Measurements from ENCODE around the gene SOX9. TPM values are rescaled to one million over a fixed set of nuclear protein-coding genes. Genes with fewer than 3 reads are reported as not detected.

SOX9 gene
- total and polyA plus RNA-seq, 2 of the 8 experiments (the other 6 are each of a cell fraction or from before 2014, with no cell fraction given) = 1.9 to 4.9 TPM

DNA sequence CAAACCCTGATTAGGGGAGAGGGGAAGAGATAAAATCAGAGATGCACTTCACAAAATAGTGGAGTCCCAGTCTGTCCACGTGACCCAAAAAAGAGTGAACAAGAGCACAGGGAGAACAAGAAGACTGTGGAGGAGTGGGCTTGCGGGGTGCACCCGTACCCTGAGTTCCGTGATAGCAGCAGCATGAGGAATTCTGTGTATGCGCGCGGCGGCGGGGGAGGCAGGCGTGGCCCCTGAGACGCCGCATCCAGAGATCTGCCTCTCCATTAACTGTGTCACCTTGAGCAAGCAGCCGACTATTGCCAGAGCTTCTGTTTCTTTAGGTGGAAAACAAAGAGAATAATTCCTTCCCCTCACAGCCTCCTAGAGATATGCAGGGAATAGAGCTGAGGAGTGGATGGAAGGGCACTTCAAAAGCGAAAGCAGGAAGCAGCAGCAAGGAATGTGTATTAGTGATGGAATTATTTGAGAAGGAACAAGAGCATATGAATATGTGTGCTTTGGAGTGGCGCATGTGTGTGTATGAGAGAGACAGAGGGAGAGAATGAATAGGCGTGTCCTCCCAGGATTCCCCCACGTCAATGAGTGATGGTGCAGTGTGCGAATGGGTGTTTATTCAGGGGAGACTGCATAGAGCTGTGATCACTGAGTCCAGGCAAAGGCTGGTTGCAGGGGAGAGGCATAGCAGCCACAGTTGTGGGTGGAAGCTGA is 10.4 kb upstream of the SOX9 start (continued):
- no peak for TF ChIP-seq SUZ12 (IDR thresholded peaks at IDR 0.05; ENCODE audit: low read length)
- TF ChIP-seq, protein P1, sequence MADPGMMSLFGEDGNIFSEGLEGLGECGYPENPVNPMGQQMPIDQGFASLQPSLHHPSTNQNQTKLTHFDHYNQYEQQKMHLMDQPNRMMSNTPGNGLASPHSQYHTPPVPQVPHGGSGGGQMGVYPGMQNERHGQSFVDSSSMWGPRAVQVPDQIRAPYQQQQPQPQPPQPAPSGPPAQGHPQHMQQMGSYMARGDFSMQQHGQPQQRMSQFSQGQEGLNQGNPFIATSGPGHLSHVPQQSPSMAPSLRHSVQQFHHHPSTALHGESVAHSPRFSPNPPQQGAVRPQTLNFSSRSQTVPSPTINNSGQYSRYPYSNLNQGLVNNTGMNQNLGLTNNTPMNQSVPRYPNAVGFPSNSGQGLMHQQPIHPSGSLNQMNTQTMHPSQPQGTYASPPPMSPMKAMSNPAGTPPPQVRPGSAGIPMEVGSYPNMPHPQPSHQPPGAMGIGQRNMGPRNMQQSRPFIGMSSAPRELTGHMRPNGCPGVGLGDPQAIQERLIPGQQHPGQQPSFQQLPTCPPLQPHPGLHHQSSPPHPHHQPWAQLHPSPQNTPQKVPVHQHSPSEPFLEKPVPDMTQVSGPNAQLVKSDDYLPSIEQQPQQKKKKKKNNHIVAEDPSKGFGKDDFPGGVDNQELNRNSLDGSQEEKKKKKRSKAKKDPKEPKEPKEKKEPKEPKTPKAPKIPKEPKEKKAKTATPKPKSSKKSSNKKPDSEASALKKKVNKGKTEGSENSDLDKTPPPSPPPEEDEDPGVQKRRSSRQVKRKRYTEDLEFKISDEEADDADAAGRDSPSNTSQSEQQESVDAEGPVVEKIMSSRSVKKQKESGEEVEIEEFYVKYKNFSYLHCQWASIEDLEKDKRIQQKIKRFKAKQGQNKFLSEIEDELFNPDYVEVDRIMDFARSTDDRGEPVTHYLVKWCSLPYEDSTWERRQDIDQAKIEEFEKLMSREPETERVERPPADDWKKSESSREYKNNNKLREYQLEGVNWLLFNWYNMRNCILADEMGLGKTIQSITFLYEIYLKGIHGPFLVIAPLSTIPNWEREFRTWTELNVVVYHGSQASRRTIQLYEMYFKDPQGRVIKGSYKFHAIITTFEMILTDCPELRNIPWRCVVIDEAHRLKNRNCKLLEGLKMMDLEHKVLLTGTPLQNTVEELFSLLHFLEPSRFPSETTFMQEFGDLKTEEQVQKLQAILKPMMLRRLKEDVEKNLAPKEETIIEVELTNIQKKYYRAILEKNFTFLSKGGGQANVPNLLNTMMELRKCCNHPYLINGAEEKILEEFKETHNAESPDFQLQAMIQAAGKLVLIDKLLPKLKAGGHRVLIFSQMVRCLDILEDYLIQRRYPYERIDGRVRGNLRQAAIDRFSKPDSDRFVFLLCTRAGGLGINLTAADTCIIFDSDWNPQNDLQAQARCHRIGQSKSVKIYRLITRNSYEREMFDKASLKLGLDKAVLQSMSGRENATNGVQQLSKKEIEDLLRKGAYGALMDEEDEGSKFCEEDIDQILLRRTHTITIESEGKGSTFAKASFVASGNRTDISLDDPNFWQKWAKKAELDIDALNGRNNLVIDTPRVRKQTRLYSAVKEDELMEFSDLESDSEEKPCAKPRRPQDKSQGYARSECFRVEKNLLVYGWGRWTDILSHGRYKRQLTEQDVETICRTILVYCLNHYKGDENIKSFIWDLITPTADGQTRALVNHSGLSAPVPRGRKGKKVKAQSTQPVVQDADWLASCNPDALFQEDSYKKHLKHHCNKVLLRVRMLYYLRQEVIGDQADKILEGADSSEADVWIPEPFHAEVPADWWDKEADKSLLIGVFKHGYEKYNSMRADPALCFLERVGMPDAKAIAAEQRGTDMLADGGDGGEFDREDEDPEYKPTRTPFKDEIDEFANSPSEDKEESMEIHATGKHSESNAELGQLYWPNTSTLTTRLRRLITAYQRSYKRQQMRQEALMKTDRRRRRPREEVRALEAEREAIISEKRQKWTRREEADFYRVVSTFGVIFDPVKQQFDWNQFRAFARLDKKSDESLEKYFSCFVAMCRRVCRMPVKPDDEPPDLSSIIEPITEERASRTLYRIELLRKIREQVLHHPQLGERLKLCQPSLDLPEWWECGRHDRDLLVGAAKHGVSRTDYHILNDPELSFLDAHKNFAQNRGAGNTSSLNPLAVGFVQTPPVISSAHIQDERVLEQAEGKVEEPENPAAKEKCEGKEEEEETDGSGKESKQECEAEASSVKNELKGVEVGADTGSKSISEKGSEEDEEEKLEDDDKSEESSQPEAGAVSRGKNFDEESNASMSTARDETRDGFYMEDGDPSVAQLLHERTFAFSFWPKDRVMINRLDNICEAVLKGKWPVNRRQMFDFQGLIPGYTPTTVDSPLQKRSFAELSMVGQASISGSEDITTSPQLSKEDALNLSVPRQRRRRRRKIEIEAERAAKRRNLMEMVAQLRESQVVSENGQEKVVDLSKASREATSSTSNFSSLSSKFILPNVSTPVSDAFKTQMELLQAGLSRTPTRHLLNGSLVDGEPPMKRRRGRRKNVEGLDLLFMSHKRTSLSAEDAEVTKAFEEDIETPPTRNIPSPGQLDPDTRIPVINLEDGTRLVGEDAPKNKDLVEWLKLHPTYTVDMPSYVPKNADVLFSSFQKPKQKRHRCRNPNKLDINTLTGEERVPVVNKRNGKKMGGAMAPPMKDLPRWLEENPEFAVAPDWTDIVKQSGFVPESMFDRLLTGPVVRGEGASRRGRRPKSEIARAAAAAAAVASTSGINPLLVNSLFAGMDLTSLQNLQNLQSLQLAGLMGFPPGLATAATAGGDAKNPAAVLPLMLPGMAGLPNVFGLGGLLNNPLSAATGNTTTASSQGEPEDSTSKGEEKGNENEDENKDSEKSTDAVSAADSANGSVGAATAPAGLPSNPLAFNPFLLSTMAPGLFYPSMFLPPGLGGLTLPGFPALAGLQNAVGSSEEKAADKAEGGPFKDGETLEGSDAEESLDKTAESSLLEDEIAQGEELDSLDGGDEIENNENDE (IDR thresholded peaks at IDR 0.05; ENCODE audit: insufficient replicate concordance, low read length) = no peak
- TF ChIP-seq HDAC2 (IDR thresholded peaks at IDR 0.05; ENCODE audit: borderline replicate concordance in 1 of 2, low read depth in 2 of 2, low read length in 2 of 2) = no peak
- TF ChIP-seq TBP (IDR thresholded peaks at IDR 0.05; ENCODE audit: low read depth, low read length) = no peak
- no peak for TF ChIP-seq RAD21 (IDR thresholded peaks at IDR 0.05 in 1 of 2, conservative IDR thresholded peaks at IDR 0.05 in 1 of 2; ENCODE audit: low read depth in 2 of 2, low read length in 2 of 2)
- TF ChIP-seq KDM1A (IDR thresholded peaks at IDR 0.05; ENCODE audit: borderline replicate concordance, low read length) = no peak
